Thoracic aorta (tissue), 2 donors: Measurements from ENCODE around the gene S1PR5. TPM values are rescaled to one million over a fixed set of nuclear protein-coding genes. Genes with fewer than 3 reads are reported as not detected.

ENCODE experiments used
- ATAC-seq: fragments of 150-250 bp; one replicate; pipeline ENCODE4 v1.8.0; 2017; ENCODE audit warnings: low read depth; ENCODE audit not compliant: insufficient number of reproducible peaks, low FRiP score
- DNase-seq: peaks from one replicate; pipeline ENCODE4 v3.0.0-alpha.2; 2020; ENCODE audit warnings: low spot score
- H3K27ac ChIP-seq, 2 donors: fragments of 200-600 bp; sonication (generic); 1 replicate in 1 of 2; 2 replicates in 1 of 2; pipeline ENCODE4 v1.5.1; 2016; ENCODE audit warnings: mild to moderate bottlenecking in 2 of 2, moderate library complexity in 2 of 2
- H3K27me3 ChIP-seq: fragments of 200-600 bp; sonication (generic); replicated peaks from 2 replicates; pipeline ENCODE4 v1.6.0; 2016; ENCODE audit warnings: mild to moderate bottlenecking; ENCODE audit not compliant: insufficient read depth
- H3K36me3 ChIP-seq: fragments of 200-600 bp; sonication (generic); one replicate; pipeline ENCODE4 v1.5.1; 2016
- H3K4me1 ChIP-seq, 2 donors: fragments of 200-600 bp; sonication (generic); 1 replicate in 1 of 2; 2 replicates in 1 of 2; pipeline versions ENCODE4 v1.5.1 to v1.6.0; 2016; ENCODE audit warnings: low read depth in 2 of 2, mild to moderate bottlenecking in 1 of 2; ENCODE audit not compliant: control insufficient read depth in 1 of 2
- H3K4me3 ChIP-seq: fragments of 200-600 bp; sonication (generic); 2 replicates; pipeline ENCODE4 v1.5.1; 2016; ENCODE audit warnings: mild to moderate bottlenecking
- H3K9me3 ChIP-seq: fragments of 200-600 bp; sonication (generic); 2 replicates; pipeline ENCODE4 v1.5.1; 2016
- CTCF ChIP-seq: fragments of 200-600 bp; sonication (generic); IDR thresholded peaks from one replicate; pipeline ENCODE4 v1.5.1; 2019; ENCODE audit warnings: antibody characterized with exemption
- total RNA-seq, 2 donors: library from RNA; depleted of rRNA; stranded (reverse); fragments of >200 nt; gene quantifications; one replicate each; pipeline versions ENCODE4 v1.1.0 to v1.2.3, GENCODE V29; 2016

S1PR5 gene
- total RNA-seq, 2 donors from 2014 or later, result 2.4 to 8.7 TPM

DNA sequence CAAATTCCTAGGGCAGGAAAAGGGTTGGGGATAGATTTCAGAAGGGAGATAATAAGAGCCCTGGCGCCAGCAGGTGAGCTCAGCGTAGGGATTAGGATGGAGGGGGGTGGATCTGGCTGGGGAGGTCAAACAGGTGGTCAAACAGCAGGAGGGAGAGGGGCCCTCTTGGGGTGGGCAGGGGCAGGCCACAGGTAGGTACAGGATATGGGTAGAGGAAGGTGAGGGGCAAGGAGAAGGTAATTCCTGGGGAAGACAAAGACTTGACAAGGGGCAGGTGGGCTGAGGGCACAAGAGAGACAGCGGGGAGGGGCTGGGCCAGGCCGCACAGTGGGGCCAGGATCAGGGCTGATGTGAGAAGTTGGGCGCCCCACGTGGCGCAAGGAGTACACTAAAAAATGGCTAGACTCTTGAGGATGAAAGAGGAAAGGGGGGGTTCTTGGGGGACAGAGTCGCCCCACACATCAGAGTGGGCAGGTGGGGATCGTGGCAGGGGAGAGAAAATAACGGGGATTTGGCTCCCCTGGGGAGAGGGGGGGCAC is 47.9 kb upstream of the S1PR5 start:
- H3K27ac ChIP-seq, result peak overlapping the region; percentile 77 to 81
- H3K4me3 ChIP-seq, result peak overlapping the region; percentile 96
- no peak for TF ChIP-seq CTCF
- ATAC-seq (no peak), DNase-seq (no peak)
- H3K36me3 ChIP-seq, result peaks cover 3% of the 10 kb centered on the region
- no peaks in the 10 kb centered on the region for H3K27me3 ChIP-seq
- H3K4me1 ChIP-seq, result peaks cover 28 to 37% of the 10 kb centered on the region in 2 donors
- H3K9me3 ChIP-seq, result no peaks in the 10 kb centered on the region

- peaks cover 17 to 24% of the 10 kb centered on the region in 2 donors for H3K4me1 ChIP-seq
- H3K27me3 ChIP-seq, result no peaks in the 10 kb centered on the region
- H3K4me3 ChIP-seq, result no peak overlapping the region
- peaks cover 25% of the 10 kb centered on the region for H3K36me3 ChIP-seq
- no peak overlapping the region for H3K27ac ChIP-seq
- no peak for ATAC-seq
- no peak for TF ChIP-seq CTCF
- DNase-seq, result no peak
- H3K9me3 ChIP-seq, result no peaks in the 10 kb centered on the region
These were observed 45.4 kb upstream of the S1PR5 start for GRCh38 chr19:10562609-10563008.

DNA sequence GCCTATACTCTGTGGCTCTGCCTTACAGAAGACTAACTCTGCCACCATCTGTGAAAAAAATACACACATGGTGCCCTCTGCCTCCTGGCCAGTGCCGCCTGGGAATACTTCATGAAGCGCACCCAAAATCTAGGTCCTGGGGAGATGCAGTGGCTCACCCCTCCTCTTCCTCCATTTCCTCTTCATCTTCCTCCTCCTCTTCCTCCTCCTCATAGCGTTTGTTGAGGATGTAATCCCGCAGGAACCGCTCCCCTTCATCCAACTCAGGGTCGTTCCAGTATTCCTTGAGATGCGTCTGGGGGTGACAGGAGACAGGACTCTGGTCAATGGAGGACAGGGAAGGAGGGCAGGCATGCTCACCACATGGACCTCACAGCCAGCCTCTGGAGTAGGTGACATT is 42.9 kb upstream of the S1PR5 start:
- Histone ChIP-seq H3K4me1 (peaks cover 4 to 7% of the 10 kb centered on the region in 2 donors), H3K4me3 (no peak overlapping the region), H3K27me3 (no peaks in the 10 kb centered on the region), H3K36me3 (peaks cover 41% of the 10 kb centered on the region), H3K27ac (no peak overlapping the region), H3K9me3 (no peaks in the 10 kb centered on the region)
- TF ChIP-seq CTCF, result no peak
- ATAC-seq (no peak), DNase-seq (no peak)

DNA sequence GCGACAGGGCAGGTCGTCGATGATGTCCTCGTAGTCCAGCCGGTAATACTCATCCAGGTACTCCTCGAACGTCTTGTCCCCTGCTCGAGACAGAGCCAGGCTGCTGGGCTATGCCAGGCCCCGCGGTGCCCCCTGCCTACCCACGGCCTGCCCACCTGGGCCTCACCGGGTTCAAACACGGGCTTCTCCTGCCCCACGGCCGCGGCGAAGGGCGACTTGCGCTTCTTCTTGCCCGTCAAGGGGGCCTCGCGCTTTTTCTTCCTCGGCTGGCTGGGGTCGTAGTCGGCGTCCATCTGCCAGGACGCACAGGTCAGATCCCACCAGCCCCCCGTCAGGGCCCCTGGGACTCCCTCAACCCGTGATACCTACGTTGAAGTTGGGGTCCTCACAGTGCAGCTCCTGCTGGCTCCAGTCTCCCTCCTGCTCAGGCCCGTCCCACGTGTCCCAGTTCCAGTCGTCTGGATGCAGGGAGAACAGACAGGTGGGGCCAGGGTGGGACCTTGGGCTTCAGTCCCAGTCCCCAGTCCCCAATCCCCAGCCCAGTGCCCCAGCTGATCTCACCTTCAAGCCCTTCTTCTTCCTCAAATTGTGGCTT is 40.5 kb upstream of the S1PR5 start:
- Histone ChIP-seq H3K27ac (no peak overlapping the region), H3K9me3 (no peaks in the 10 kb centered on the region), H3K27me3 (no peaks in the 10 kb centered on the region), H3K36me3 (peaks cover 50% of the 10 kb centered on the region), H3K4me1 (no peaks in the 10 kb centered on the region), H3K4me3 (no peak overlapping the region)
- DNase-seq (no peak), ATAC-seq (no peak)
- TF ChIP-seq CTCF, result no peak

GRCh38 chr19:10555610-10555973 is 38.3 kb upstream of the S1PR5 start:
- Histone ChIP-seq H3K27me3 (no peaks in the 10 kb centered on the region), H3K36me3 (peaks cover 59% of the 10 kb centered on the region), H3K9me3 (no peaks in the 10 kb centered on the region), H3K27ac (no peak overlapping the region), H3K4me3 (no peak overlapping the region), H3K4me1 (no peaks in the 10 kb centered on the region)
- ATAC-seq (no peak), DNase-seq (no peak)
- TF ChIP-seq CTCF, result no peak
